ENCODE data around the gene ABHD5. TPM values are rescaled to one million over a fixed set of nuclear protein-coding genes. Genes with fewer than 3 reads are reported as not detected.
"Not testable (repeated sequence)": the region's sequence is repeated elsewhere in the genome, so short reads cannot be mapped to it uniquely, and the experiment has no call there.

The ABHD5 gene
- 10 to 100 TPM in 4 of 10 donors, 1 to 10 TPM in 6; 8.6 to 14.1 (median 9.9) TPM for polyA plus RNA-seq (ENCODE audit: insufficient read length in 10 of 10)
- long read RNA-seq, donor 1, full-length matches to known transcripts = 2 of 2 reads
- long read RNA-seq, donor 1, partial matches to known transcripts = 0 of 2 reads
- long read RNA-seq, donor 1, other reads (novel, unspliced or antisense) = 0 of 2 reads
- long read RNA-seq, donor 2, full-length matches to known transcripts = 5 of 5 reads
- long read RNA-seq, donor 2, partial matches to known transcripts = 0 of 5 reads
- long read RNA-seq, donor 2, other reads (novel, unspliced or antisense) = 0 of 5 reads
- long read RNA-seq, donor 3 = 0 reads
- long read RNA-seq, donor 4, full-length matches to known transcripts = 2 of 2 reads
- long read RNA-seq, donor 4, partial matches to known transcripts = 0 of 2 reads
- long read RNA-seq, donor 4, other reads (novel, unspliced or antisense) = 0 of 2 reads
- long read RNA-seq, donor 5, full-length matches to known transcripts = 2 of 2 reads
- long read RNA-seq, donor 5, partial matches to known transcripts = 0 of 2 reads
- long read RNA-seq, donor 5, other reads (novel, unspliced or antisense) = 0 of 2 reads
- long read RNA-seq, donor 6, full-length matches to known transcripts = 1 of 1 reads
- long read RNA-seq, donor 6, partial matches to known transcripts = 0 of 1 reads
- long read RNA-seq, donor 6, other reads (novel, unspliced or antisense) = 0 of 1 reads
- long read RNA-seq, donor 7, full-length matches to known transcripts = 2 of 2 reads
- long read RNA-seq, donor 7, partial matches to known transcripts = 0 of 2 reads
- long read RNA-seq, donor 7, other reads (novel, unspliced or antisense) = 0 of 2 reads
- long read RNA-seq, donor 8, full-length matches to known transcripts = 2 of 2 reads
- long read RNA-seq, donor 8, partial matches to known transcripts = 0 of 2 reads
- long read RNA-seq, donor 8, other reads (novel, unspliced or antisense) = 0 of 2 reads
- long read RNA-seq, donor 9, full-length matches to known transcripts = 1 of 1 reads
- long read RNA-seq, donor 9, partial matches to known transcripts = 0 of 1 reads
- long read RNA-seq, donor 9, other reads (novel, unspliced or antisense) = 0 of 1 reads

- DNase-seq = peak; percentile 95 to 98 (median 98)
Measured at GRCh38 chr3:43690400-43691119, at the start of gene ABHD5. ABHD5 (plus strand) TSS chr3:43690938; CDS start chr3:43690993, 55 bp downstream.

DNA sequence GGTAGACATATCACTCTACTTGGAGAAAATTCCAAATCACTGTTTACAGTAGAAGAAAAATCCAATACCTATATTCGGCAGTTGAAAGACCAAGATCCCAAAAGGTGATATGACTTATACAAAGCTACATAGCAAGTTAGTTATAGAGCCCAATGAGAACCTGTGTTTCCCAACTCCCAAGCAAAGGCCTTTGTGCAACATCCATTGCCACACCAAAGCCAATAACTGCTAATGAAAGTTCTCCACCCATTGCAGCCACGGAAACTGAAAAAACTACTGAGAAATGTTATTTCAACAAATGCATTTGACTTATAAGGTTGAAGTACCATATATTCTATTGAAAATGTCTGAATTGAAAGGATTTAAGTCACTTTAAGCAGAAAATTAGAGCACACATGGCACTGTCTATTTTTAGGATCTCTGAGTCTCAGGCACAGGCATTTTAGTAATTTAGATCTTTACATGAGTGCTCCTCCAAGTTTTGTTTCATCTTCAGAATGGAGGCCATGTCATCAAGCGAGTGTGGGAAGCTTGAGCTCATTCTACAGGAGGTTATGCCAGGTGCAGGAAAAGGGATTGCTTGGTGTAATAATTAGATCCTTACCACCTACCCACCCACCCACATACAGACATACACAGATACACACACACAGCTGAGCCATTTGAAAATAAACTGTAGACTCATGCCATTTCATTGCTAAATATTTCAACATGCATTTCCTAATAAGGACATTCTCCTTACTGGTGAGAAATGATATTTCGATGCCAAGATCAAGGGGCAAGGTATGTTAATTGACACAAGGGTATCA is 49.2 kb upstream of the ABHD5 start:
- DNase-seq = no peak

- no peak for DNase-seq
Measured at GRCh38 chr3:43644443-43644842, 46.3 kb upstream of the ABHD5 start.

DNA sequence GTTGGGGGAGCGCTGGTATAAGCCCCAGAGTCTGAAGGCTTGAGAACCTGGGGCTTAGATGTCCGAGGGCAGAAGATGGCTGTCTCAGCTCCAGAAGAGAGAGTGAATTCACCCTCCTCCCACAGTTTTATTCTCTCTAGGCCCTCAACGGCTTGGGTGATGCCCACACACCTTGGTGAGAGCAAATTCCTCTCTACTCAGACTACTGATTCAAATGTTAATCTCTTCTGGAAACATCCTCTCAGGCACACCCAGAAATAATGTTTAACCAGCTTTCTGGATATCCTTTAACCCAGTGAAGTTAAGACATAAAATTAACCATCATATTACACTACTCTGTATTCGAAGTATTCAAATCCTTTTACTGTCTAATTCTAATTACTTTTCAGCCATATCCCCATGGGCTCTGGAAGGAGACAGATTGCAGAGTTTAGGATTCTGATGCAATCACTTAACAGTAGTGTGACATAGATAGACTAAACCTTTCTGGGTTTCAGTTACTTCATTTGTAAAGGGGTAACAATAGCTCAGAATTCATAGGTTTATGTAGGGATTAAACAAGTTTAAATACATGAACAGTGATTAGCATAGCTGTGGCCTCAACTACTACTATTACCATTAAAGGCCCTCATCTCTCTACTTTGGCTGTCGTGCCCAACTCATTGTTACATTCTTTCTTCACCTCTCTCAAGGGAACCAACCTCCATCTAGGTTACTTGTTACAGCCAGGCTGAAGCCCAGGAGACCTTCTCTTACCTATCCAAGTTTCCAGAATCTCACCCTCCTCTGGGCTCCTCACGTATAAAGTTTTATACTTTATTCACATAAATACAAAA is 43.2 kb upstream of the ABHD5 start:
- DNase-seq = no peak

GRCh38 chr3:43648957-43649356 is 41.8 kb upstream of the ABHD5 start:
- no peak for DNase-seq

- no peak for DNase-seq
Measured at GRCh38 chr3:43649365-43649968, 41.3 kb upstream of the ABHD5 start.

GRCh38 chr3:43650345-43650744 is 40.4 kb upstream of the ABHD5 start:
- no peak for DNase-seq

DNA sequence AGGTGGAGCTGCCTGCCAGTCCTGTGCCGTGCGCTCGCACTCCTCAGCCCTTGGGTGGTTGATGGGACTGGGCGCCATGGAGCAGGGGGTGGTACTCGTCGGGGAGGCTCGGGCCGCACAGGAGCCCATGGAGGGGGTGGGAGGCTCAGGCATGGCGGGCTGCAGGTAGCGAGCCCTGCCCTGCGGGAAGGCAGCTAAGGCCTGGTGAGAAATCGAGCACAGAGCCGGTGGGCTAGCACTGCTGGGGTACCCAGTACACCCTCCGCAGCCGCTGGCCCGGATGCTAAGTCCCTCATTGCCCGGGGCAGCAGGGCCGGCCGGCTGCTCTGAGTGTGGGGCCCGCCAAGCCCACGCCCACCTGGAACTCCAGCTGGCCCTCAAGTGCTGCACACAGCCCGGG is 34.3 kb upstream of the ABHD5 start:
- DNase-seq = not testable (repeated sequence)

- no peak for DNase-seq
Measured at GRCh38 chr3:43659250-43659880, 31.4 kb upstream of the ABHD5 start.

DNA sequence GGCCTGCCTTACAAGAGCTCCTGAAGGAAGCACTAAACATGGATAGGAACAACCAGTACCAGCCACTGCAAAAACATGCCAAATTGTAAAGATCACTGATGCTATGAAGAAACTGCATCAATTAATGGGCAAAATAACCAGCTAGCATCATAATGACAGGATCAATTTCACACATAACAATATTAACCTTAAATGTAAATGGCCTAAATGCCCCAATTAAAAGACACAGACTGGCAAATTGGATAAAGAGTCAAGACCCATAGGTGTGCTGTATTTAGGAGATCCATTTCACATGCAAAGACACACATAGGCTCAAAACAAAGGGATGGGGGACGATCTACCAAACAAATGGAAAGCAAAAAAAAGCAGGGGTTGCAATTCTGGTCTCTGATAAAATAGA is 29.4 kb upstream of the ABHD5 start:
- not testable (repeated sequence) for DNase-seq

GRCh38 chr3:43665011-43665410 is 25.7 kb upstream of the ABHD5 start:
- DNase-seq = not testable (repeated sequence)

DNA sequence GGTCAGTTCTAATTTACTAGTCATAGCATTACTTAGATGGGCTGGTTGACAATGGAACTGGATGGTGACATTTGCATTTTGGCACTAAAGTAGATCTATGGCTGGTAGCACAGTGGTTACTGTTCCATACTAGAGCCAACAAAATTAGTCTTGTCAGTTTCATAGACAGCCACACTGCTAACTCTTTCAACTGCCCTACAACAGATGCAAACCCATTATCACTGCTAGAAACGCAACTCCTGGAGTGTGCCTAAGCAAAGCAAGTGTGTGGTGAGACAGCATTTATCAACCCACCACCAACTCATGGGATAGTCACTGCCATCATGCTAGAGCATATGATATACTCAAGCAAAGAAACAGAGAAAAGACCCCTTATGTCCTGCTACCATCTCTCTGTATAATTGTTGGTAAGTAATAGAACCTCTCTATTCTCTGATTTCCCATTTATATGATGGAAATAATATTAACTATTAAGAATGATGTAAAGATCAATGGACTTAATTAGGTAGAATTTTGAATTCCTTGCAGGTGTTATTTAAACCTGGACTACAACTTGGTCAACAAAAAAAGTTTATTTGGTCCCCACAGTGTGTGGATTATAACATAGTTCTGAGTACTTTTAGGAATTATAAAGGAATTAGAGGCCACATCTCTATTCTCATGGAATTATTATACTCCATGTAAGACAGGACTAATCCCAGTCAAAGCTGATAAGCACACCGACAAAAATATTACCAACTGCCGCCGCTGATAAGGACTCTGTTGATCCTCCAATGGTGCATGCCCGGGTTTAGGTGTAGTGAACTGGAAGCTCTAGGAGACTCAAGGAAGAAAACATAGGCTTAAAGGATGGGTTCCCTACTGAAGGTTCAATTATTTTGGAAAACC is 19.9 kb upstream of the ABHD5 start:
- DNase-seq = no peak

DNA sequence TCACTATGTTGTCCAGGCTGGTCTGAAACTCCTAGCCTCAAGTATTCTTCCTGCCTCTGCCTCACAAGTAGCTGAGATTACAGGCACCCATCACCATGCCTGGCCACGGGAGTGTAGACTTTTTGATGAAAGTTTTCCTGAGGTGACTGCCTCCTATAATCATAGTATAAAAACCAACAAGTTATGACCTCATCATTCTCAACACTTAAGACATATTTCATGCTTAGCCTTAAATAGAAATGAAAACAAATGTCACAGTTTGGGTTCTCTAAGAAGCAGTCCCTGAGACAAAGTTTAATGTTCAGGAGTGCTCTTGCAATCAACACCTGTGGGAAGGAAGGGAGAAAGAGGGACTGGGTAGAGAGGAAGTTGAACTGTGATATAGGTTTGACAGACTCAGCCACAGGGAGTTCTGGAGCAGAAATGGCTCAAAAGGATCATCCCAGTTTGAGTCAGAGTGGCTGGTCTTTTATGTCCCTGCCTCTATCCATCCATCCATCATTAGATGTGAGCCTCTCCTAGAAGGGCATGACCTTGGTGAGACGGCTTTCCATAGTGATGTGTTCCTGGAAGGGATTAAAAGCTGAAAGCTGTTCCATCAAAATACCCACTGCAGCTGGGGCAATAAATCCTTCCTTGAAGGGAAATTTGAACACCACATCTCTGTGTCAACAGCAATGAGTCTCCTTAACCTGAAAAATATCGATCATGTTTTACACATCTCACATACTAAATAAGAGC is 16.2 kb upstream of the ABHD5 start:
- no peak for DNase-seq

- no peak for DNase-seq
Measured at GRCh38 chr3:43675593-43675992, 15.1 kb upstream of the ABHD5 start.

- no peak for DNase-seq
Measured at GRCh38 chr3:43676441-43676840, 14.3 kb upstream of the ABHD5 start.

DNA sequence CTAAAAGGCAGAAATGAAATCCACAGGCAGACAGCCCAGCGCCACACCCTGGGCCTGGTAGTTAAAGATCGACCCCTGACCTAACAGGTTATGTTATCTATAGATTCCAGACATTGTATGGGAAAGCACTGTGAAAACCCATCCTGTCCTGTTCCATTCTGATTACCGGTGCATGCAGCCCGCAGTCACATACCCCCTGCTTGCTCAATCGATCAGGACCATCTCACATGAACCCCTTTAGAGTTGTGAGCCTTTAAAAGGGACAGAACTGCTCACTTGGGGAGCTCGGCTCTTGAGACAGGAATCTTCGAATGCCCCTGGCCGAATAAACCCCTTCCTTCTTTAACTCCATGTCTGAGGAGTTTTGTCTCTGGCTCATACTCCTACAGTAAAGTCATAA is 12.4 kb upstream of the ABHD5 start:
- not testable (repeated sequence) for DNase-seq

DNA sequence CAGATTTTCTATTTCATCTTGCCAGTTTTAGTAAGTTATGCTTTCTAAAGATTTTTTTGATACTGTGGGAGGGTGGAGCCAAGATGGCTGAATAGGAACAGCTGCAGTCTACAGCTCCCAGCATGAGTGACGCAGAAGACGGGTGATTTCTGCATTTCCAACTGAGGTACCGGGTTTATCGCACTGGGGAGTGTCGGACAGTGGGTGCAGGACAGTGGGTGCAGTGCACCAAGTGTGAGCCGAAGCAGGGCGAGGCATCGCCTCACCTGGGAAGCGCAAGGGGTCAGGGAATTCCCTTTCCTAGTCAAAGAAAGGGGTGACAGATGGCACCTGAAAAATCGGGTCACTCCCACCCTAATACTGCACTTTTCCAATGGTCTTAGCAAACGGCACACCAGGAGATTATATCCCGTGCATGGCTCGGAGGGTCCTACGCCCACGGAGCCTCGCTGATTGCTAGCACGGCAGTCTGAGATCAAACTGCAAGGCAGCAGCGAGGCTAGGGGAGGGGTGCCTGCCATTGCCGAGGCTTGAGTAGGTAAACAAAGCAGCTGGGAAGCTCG is 11.8 kb upstream of the ABHD5 start:
- not testable (repeated sequence) for DNase-seq
